ENCODE measurements around the gene C5orf46. TPM values are rescaled to one million over a fixed set of nuclear protein-coding genes. Genes with fewer than 3 reads are reported as not detected.

C5orf46 gene
- total RNA-seq, 6 donors from 2014 or later, result not detected

DNA sequence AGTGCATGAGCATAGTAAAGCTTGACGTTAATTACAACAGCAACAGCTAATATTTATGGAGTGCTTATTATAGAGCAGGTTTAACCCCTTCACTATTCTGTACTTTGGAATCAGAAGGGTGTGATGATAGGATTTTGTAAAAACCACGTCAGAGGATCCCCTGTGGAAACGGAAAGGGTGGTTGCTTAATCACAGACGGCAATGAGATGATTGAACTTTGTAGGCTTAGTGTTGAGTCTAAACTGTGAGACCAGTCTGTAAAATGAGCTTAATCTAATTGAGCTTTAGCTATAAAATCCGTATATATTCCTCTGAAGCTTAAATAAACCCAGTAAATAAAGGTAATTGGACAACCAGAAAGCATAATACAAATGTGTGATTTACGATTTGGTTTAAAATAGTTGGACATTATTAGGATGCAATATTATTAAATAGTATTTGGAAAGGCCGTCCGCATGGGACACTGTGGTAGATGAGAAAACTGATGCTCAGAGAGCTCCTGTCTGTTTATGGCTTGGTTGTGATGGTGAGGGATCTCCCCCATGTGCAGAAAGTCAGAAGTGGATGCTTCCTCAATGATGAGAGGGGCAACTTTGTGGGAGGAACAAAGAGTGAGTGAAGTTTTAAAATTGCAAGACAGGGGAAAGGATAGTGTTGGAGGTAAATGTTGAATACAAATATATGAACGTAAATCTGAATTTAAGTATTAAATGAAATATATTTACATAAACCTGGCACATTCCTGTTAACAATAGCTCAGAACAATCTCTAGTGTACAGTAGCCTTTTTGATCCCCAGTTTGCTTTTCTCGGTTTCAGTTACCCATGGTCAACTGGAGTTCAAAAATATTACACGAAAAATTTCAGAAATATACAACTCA lies 51.2 kb downstream of the C5orf46 start:
- no peaks in the 10 kb centered on the region for H3K36me3 ChIP-seq
- no peak overlapping the region for H3K27ac ChIP-seq
- no peaks in the 10 kb centered on the region for H3K4me1 ChIP-seq
- WGBS, 2 donors, result 78 to 80% methylated on average over 11 of the region's 11 CpGs
- DNase-seq, result no peak
- ATAC-seq (ENCODE audit: low FRiP score in 2 of 2), result no peak
- no peaks in the 10 kb centered on the region for H3K9me3 ChIP-seq
- H3K4me3 ChIP-seq, result no peak overlapping the region
- TF ChIP-seq, protein P1, sequence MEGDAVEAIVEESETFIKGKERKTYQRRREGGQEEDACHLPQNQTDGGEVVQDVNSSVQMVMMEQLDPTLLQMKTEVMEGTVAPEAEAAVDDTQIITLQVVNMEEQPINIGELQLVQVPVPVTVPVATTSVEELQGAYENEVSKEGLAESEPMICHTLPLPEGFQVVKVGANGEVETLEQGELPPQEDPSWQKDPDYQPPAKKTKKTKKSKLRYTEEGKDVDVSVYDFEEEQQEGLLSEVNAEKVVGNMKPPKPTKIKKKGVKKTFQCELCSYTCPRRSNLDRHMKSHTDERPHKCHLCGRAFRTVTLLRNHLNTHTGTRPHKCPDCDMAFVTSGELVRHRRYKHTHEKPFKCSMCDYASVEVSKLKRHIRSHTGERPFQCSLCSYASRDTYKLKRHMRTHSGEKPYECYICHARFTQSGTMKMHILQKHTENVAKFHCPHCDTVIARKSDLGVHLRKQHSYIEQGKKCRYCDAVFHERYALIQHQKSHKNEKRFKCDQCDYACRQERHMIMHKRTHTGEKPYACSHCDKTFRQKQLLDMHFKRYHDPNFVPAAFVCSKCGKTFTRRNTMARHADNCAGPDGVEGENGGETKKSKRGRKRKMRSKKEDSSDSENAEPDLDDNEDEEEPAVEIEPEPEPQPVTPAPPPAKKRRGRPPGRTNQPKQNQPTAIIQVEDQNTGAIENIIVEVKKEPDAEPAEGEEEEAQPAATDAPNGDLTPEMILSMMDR (IDR thresholded peaks at IDR 0.05), result no peak
- no peak for TF ChIP-seq POLR2AphosphoS5 (IDR thresholded peaks at IDR 0.05)
- no peak for TF ChIP-seq POLR2A (IDR thresholded peaks at IDR 0.05)
- TF ChIP-seq EP300 (IDR thresholded peaks at IDR 0.05), result no peak
- no peaks in the 10 kb centered on the region for H3K27me3 ChIP-seq

DNA sequence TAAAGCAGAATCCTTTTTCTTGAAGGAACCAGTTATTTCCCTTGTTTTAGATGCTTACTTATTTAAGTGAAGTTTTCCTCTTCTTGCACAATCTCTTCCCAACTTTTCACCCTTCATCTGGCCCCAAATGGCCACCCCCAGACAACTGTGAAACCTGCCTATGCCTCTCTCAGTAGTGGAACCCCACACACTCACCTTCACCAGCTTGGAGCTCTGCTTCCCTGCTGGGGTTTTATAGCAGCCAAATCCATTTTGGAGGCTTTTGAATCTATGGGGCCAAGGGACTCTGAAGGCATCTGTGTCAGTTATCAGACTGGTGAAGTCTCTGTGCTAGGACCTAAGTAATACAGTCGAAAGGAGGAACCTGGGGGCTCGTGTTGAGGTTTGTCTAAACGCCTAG lies 52.0 kb downstream of the C5orf46 start:
- Histone ChIP-seq H3K36me3 (no peaks in the 10 kb centered on the region), H3K9me3 (no peaks in the 10 kb centered on the region), H3K27me3 (no peaks in the 10 kb centered on the region), H3K4me3 (no peak overlapping the region), H3K27ac (no peak overlapping the region), H3K4me1 (no peaks in the 10 kb centered on the region)
- TF ChIP-seq, protein P1 (IDR thresholded peaks at IDR 0.05), result no peak
- TF ChIP-seq POLR2AphosphoS5 (IDR thresholded peaks at IDR 0.05) (no peak), POLR2A (IDR thresholded peaks at IDR 0.05) (no peak), EP300 (IDR thresholded peaks at IDR 0.05) (no peak)
- DNase-seq, result no peak
- no peak for ATAC-seq (ENCODE audit: low FRiP score in 2 of 2)
- 64 to 74% methylated on average over 3 of the region's 3 CpGs for WGBS, 2 donors

GRCh38 chr5:147853372-147853987 lies 52.9 kb downstream of the C5orf46 start:
- WGBS, 2 donors, result 39 to 46% methylated on average over 3 of the region's 3 CpGs
- no peak for ATAC-seq (ENCODE audit: low FRiP score in 2 of 2)
- no peak for TF ChIP-seq EP300 (IDR thresholded peaks at IDR 0.05)
- TF ChIP-seq, protein P1 (IDR thresholded peaks at IDR 0.05), result no peak
- no peak for TF ChIP-seq POLR2AphosphoS5 (IDR thresholded peaks at IDR 0.05)
- no peak for TF ChIP-seq POLR2A (IDR thresholded peaks at IDR 0.05)

DNA sequence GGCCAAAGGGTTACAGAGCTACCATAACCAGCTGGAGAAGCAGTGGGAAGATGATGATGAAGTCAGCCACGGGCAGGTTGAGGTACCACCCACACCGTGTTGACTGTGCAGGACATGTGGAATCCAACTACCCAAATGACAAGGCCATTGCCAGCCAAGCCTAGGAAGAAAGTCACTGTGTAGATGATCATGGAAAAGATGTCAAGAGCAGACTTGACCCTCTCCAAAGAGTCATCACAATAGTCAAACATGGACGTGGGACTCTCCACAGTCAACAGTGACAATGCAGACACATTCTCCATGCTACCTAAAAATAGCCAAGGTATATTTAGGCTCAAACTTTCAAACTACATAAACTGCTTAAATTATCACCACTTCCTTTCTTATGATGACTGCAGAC lies 54.0 kb downstream of the C5orf46 start:
- DNase-seq (no peak), ATAC-seq (ENCODE audit: low FRiP score in 2 of 2) (no peak)
- Histone ChIP-seq H3K4me3 (no peak overlapping the region), H3K36me3 (no peaks in the 10 kb centered on the region), H3K27me3 (no peaks in the 10 kb centered on the region), H3K4me1 (no peaks in the 10 kb centered on the region), H3K9me3 (no peaks in the 10 kb centered on the region), H3K27ac (no peak overlapping the region)
- TF ChIP-seq POLR2A (IDR thresholded peaks at IDR 0.05), result no peak
- no peak for TF ChIP-seq EP300 (IDR thresholded peaks at IDR 0.05)
- TF ChIP-seq POLR2AphosphoS5 (IDR thresholded peaks at IDR 0.05), result no peak
- TF ChIP-seq, protein P1 (IDR thresholded peaks at IDR 0.05), result no peak
- 51 to 58% methylated on average over 3 of the region's 3 CpGs for WGBS, 2 donors

More at GRCh38 chr5:147853372-147853987, 52.9 kb downstream of the C5orf46 start:
- DNase-seq, result no peak
- Histone ChIP-seq H3K36me3 (no peaks in the 10 kb centered on the region), H3K27ac (no peak overlapping the region), H3K4me3 (no peak overlapping the region), H3K9me3 (no peaks in the 10 kb centered on the region), H3K4me1 (no peaks in the 10 kb centered on the region), H3K27me3 (no peaks in the 10 kb centered on the region)
